ENCODE results near the gene BLTP3A.
"Not testable (repeated sequence)": the region's sequence is repeated elsewhere in the genome, so short reads cannot be mapped to it uniquely, and the experiment has no call there.

BLTP3A gene

GRCh38 chr6:34791701-34792604 is at the start of gene BLTP3A:
Gene BLTP3A, plus strand, starts transcription at chr6:34792083. Its CDS starts 168 bp downstream, at chr6:34792251.
- in situ Hi-C loops (cut with MboI; ENCODE audit: low sequenced_read_pairs), result no loop called here

GRCh38 chr6:34742094-34742493 is 49.8 kb upstream of the BLTP3A start:
- in situ Hi-C loops (cut with MboI; ENCODE audit: low sequenced_read_pairs), result no loop called here

GRCh38 chr6:34743625-34744293 is 48.1 kb upstream of the BLTP3A start:
- in situ Hi-C loops (cut with MboI; ENCODE audit: low sequenced_read_pairs), result no loop called here

GRCh38 chr6:34744294-34744647 is 47.6 kb upstream of the BLTP3A start:
- in situ Hi-C loops (cut with MboI; ENCODE audit: low sequenced_read_pairs), result not testable (repeated sequence)

- in situ Hi-C loops (cut with MboI; ENCODE audit: low sequenced_read_pairs), result no loop called here
Observed at GRCh38 chr6:34745277-34746103, 46.4 kb upstream of the BLTP3A start.

GRCh38 chr6:34746104-34746846 is 45.6 kb upstream of the BLTP3A start:
- in situ Hi-C loops (cut with MboI; ENCODE audit: low sequenced_read_pairs), result no loop called here

- in situ Hi-C loops (cut with MboI; ENCODE audit: low sequenced_read_pairs), result no loop called here
Observed at GRCh38 chr6:34748757-34749156, 43.1 kb upstream of the BLTP3A start.

GRCh38 chr6:34756513-34756856 is 35.4 kb upstream of the BLTP3A start:
- in situ Hi-C loops (cut with MboI; ENCODE audit: low sequenced_read_pairs), result not testable (repeated sequence)

GRCh38 chr6:34757687-34758274 is 34.1 kb upstream of the BLTP3A start:
- in situ Hi-C loops (cut with MboI; ENCODE audit: low sequenced_read_pairs), result no loop called here

- in situ Hi-C loops (cut with MboI; ENCODE audit: low sequenced_read_pairs), result no loop called here
Observed at GRCh38 chr6:34760108-34760507, 31.8 kb upstream of the BLTP3A start.

- in situ Hi-C loops (cut with MboI; ENCODE audit: low sequenced_read_pairs), result not testable (repeated sequence)
Observed at GRCh38 chr6:34761681-34762080, 30.2 kb upstream of the BLTP3A start.

- in situ Hi-C loops (cut with MboI; ENCODE audit: low sequenced_read_pairs), result no loop called here
Observed at GRCh38 chr6:34768148-34768547, 23.7 kb upstream of the BLTP3A start.

- in situ Hi-C loops (cut with MboI; ENCODE audit: low sequenced_read_pairs), result no loop called here
Observed at GRCh38 chr6:34771727-34772126, 20.2 kb upstream of the BLTP3A start.

GRCh38 chr6:34772940-34773339 is 18.9 kb upstream of the BLTP3A start:
- in situ Hi-C loops (cut with MboI; ENCODE audit: low sequenced_read_pairs), result no loop called here

- in situ Hi-C loops (cut with MboI; ENCODE audit: low sequenced_read_pairs), result no loop called here
Observed at GRCh38 chr6:34773916-34774315, 18.0 kb upstream of the BLTP3A start.

GRCh38 chr6:34774967-34775366 is 16.9 kb upstream of the BLTP3A start:
- in situ Hi-C loops (cut with MboI; ENCODE audit: low sequenced_read_pairs), result no loop called here

GRCh38 chr6:34785375-34785774 is 6.5 kb upstream of the BLTP3A start:
- in situ Hi-C loops (cut with MboI; ENCODE audit: low sequenced_read_pairs), result not testable (repeated sequence)

- in situ Hi-C loops (cut with MboI; ENCODE audit: low sequenced_read_pairs), result not testable (repeated sequence)
Observed at GRCh38 chr6:34787152-34787551, 4.7 kb upstream of the BLTP3A start.

- in situ Hi-C loops (cut with MboI; ENCODE audit: low sequenced_read_pairs), result no loop called here
Observed at GRCh38 chr6:34788111-34788510, 3.8 kb upstream of the BLTP3A start.

GRCh38 chr6:34791164-34791700 is 651 bp upstream of the BLTP3A start:
- in situ Hi-C loops (cut with MboI; ENCODE audit: low sequenced_read_pairs), result no loop called here
